ENCODE data around the gene CPLX4. TPM values are rescaled to one million over a fixed set of nuclear protein-coding genes. Genes with fewer than 3 reads are reported as not detected.

CPLX4 gene
- total RNA-seq, 1 donor from 2014 or later: not detected

DNA sequence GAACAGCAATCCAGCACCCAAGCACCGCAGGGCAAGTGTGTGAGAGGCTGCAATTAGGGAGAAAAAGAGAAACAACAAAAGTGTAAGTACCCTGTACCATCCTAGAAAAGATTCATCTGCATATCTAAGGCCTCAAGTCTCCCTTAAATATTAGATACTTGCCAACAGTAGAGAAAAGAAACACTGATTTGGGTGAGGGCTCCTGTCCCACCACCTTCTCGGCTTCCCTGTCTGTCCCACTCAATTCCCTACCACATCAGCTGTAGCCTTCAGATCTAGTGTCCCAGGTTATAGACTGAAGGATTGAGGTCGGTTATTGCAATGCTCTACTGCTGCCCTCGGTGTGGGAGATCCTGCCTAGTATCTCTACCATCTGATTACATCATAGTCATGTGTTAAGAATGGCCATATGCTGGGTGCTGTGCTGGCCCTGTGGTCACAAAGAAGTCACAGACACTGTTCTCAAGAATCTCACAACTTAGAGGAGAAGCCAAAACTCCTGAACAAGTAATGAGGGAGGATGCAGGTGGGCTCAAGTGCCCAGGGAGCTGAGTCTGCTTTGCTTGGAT is 47.7 kb downstream of the CPLX4 start:
- no peak for FAIRE-seq
- TF ChIP-seq, protein P1, sequence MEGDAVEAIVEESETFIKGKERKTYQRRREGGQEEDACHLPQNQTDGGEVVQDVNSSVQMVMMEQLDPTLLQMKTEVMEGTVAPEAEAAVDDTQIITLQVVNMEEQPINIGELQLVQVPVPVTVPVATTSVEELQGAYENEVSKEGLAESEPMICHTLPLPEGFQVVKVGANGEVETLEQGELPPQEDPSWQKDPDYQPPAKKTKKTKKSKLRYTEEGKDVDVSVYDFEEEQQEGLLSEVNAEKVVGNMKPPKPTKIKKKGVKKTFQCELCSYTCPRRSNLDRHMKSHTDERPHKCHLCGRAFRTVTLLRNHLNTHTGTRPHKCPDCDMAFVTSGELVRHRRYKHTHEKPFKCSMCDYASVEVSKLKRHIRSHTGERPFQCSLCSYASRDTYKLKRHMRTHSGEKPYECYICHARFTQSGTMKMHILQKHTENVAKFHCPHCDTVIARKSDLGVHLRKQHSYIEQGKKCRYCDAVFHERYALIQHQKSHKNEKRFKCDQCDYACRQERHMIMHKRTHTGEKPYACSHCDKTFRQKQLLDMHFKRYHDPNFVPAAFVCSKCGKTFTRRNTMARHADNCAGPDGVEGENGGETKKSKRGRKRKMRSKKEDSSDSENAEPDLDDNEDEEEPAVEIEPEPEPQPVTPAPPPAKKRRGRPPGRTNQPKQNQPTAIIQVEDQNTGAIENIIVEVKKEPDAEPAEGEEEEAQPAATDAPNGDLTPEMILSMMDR (IDR thresholded peaks at IDR 0.05; ENCODE audit: insufficient read depth, low read length, severe bottlenecking): no peak
- H3K4me3 ChIP-seq (ENCODE audit: low read depth, low read length): no peak overlapping the region
- DNase-seq (ENCODE audit: low read depth): no peak
- peaks cover 79% of the 10 kb centered on the region for H3K27me3 ChIP-seq (ENCODE audit: control insufficient read depth, insufficient read depth, low read length)
- H3K36me3 ChIP-seq (ENCODE audit: control insufficient read depth, insufficient read depth, low read length): no peaks in the 10 kb centered on the region

- TF ChIP-seq, protein P1 (IDR thresholded peaks at IDR 0.05; ENCODE audit: insufficient read depth, low read length, severe bottlenecking): no peak
- Histone ChIP-seq H3K4me3 (ENCODE audit: low read depth, low read length) (no peak overlapping the region), H3K27me3 (ENCODE audit: control insufficient read depth, insufficient read depth, low read length) (peaks cover 81% of the 10 kb centered on the region), H3K36me3 (ENCODE audit: control insufficient read depth, insufficient read depth, low read length) (no peaks in the 10 kb centered on the region)
- DNase-seq (ENCODE audit: low read depth) (no peak), FAIRE-seq (no peak)
Measured at GRCh38 chr18:59269563-59270119, 48.8 kb downstream of the CPLX4 start.

- H3K27me3 ChIP-seq (ENCODE audit: control insufficient read depth, insufficient read depth, low read length): peaks cover 80% of the 10 kb centered on the region
- no peak for DNase-seq (ENCODE audit: low read depth)
- FAIRE-seq: no peak
- no peak overlapping the region for H3K4me3 ChIP-seq (ENCODE audit: low read depth, low read length)
- no peaks in the 10 kb centered on the region for H3K36me3 ChIP-seq (ENCODE audit: control insufficient read depth, insufficient read depth, low read length)
- TF ChIP-seq, protein P1 (IDR thresholded peaks at IDR 0.05; ENCODE audit: insufficient read depth, low read length, severe bottlenecking): no peak
Measured at GRCh38 chr18:59268721-59269562, 49.5 kb downstream of the CPLX4 start.

DNA sequence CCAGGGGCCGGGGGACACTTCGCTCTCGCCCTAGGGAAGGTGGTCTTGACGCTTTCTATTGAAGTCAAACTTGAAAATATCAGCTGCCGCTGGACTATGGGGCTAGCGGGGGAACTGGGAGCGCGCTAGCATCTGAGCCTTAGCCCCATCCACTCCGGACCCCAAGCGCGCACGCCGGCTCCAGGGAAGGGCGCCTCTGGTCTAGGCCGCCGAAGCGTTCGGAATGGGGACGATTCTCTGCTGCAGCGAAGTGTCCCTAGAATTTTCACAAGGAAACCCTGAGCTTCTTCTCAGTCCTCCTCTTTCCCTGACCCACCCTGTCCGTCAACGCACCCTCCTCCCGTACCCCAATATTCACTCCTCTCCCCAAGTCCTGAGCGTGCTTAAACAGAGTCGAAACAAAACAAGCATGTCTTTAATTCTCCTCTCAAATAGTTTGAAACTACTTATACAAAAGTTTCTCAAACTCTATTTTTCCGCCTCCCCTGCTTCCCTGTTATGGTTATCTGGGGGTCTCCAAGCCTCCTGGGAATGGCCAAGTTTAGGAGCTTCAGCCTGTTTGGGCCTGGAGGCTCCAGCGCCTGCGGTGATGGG is 50.2 kb downstream of the CPLX4 start:
- peaks cover 77% of the 10 kb centered on the region for H3K27me3 ChIP-seq (ENCODE audit: control insufficient read depth, insufficient read depth, low read length)
- FAIRE-seq: no peak
- H3K4me3 ChIP-seq (ENCODE audit: low read depth, low read length): no peak overlapping the region
- no peaks in the 10 kb centered on the region for H3K36me3 ChIP-seq (ENCODE audit: control insufficient read depth, insufficient read depth, low read length)
- TF ChIP-seq, protein P1 (IDR thresholded peaks at IDR 0.05; ENCODE audit: insufficient read depth, low read length, severe bottlenecking): no peak
- no peak for DNase-seq (ENCODE audit: low read depth)

DNA sequence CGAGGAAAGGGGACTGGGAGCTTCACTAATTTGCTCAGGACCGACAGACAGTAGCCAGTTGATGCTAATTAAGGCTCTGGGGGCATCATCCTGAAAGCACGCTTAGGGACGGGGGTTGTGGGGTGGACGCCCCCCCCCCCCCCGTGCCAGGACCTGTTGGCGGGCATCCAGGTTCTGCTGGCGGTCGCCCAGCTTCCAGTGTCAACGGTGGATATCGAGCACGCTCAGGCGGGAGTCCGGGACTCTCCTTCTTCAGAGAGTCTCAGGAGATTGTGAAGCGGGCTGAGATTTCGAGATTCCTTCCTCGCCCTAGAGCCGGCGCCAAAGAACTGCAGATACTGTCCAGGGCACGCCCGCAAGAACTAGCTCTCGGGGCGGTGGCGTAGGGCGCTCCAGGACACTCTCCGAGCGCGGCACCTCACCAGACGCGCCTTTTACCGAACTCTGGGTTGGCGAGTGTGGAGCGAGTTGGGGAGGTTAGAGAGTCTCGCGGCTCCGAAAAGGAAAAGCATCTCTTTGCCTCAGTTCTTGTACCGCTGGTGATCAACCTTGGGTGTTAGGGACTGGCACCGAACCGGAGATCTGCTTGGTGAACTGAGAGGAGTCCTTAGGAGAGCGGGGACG is 50.8 kb downstream of the CPLX4 start:
- no peaks in the 10 kb centered on the region for H3K36me3 ChIP-seq (ENCODE audit: control insufficient read depth, insufficient read depth, low read length)

More for the DNA sequence above, 50.8 kb downstream of the CPLX4 start:
- peaks cover 74% of the 10 kb centered on the region for H3K27me3 ChIP-seq (ENCODE audit: control insufficient read depth, insufficient read depth, low read length)
- no peak overlapping the region for H3K4me3 ChIP-seq (ENCODE audit: low read depth, low read length)
- DNase-seq (ENCODE audit: low read depth) (no peak), FAIRE-seq (no peak)
- TF ChIP-seq, protein P1 (IDR thresholded peaks at IDR 0.05; ENCODE audit: insufficient read depth, low read length, severe bottlenecking): no peak
